ENCODE results near the gene HMGXB4. TPM values are rescaled to one million over a fixed set of nuclear protein-coding genes. Genes with fewer than 3 reads are reported as not detected.

HMGXB4 gene
- total and polyA plus RNA-seq, 9 of the 15 experiments (the other 6 are each of a cell fraction or from before 2014, with no cell fraction given) = 9.9 to 31.4 (median 24.8) TPM

GRCh38 chr22:35319244-35319985, 62.1 kb downstream of the HMGXB4 start (continued):
- TF ChIP-seq ZBTB5 (IDR thresholded peaks at IDR 0.05) = no peak

GRCh38 chr22:35322126-35322525, 64.8 kb downstream of the HMGXB4 start:
- DNase-seq (ENCODE audit: extremely low read depth in 1 of 4, low spot score in 3 of 4) (no peak), ATAC-seq (no peak), FAIRE-seq (no peak)
- CTCF ChIA-PET (ENCODE audit: low intra/inter-chr PET ratio) = no interaction called here
- no peak overlapping the region; a peak in 1 of 4 replicates for H3K9ac ChIP-seq (ENCODE audit: insufficient read depth in 1 of 2, low read depth in 2 of 2, low read length in 2 of 2)
- H3K79me2 ChIP-seq (ENCODE audit: control insufficient read depth, insufficient read depth, low read length) = no peaks in the 10 kb centered on the region
- H3K27ac ChIP-seq (ENCODE audit: extremely low read depth, low read depth, low read length) = no peak overlapping the region
- H3K36me3 ChIP-seq (ENCODE audit: control insufficient read depth, insufficient read depth, low read length) = peaks cover 18% of the 10 kb centered on the region; the same call in 1 of the 3 replicates
- H3K4me2 ChIP-seq (ENCODE audit: insufficient read depth, low read length) = no peak overlapping the region
- no peak overlapping the region for H2AFZ ChIP-seq (ENCODE audit: low read depth, low read length)
- H3K4me1 ChIP-seq (replicated peaks in 1 of 2; ENCODE audit: control insufficient read depth in 2 of 2, insufficient read depth in 2 of 2, low read length in 2 of 2) = no peaks in the 10 kb centered on the region
- WGBS (ENCODE audit: insufficient coverage, low coverage, missing lambda C conversion rate) = 88% methylated on average over 10 of the region's 10 CpGs
- no peak for TF ChIP-seq ZNF280A (IDR thresholded peaks at IDR 0.05; ENCODE audit: low read depth, partially characterized antibody)
- no peak for TF ChIP-seq MCM3 (IDR thresholded peaks at IDR 0.05)
- no peak for TF ChIP-seq ZNF197 (CRISPR knock-in tag; IDR thresholded peaks at IDR 0.05; ENCODE audit: low read depth)
- no peak for TF ChIP-seq ASH1L (IDR thresholded peaks at IDR 0.05; ENCODE audit: borderline replicate concordance, low read depth, partially characterized antibody)
- TF ChIP-seq SAP30 (IDR thresholded peaks at IDR 0.05; ENCODE audit: borderline replicate concordance, insufficient read depth, low read depth, low read length, poor library complexity, severe bottlenecking) = no peak
- no peak for TF ChIP-seq GABPB2 (CRISPR knock-in tag; conservative IDR thresholded peaks at IDR 0.05)
- TF ChIP-seq CTCFL (IDR thresholded peaks at IDR 0.05; ENCODE audit: borderline replicate concordance, insufficient read depth, low read depth, low read length, poor library complexity, severe bottlenecking) = no peak
- no peak for TF ChIP-seq TBP (optimal IDR thresholded peaks at IDR 0.05; ENCODE audit: low read depth, low read length)
- no peak for TF ChIP-seq ETV6 (IDR thresholded peaks at IDR 0.05; ENCODE audit: borderline replicate concordance in 1 of 2, low read depth in 2 of 2, low read length in 1 of 2)
- TF ChIP-seq ETV6 (CRISPR knock-in tag; IDR thresholded peaks at IDR 0.05; ENCODE audit: borderline replicate concordance) = no peak
- TF ChIP-seq ZNF408 (CRISPR knock-in tag; IDR thresholded peaks at IDR 0.05; ENCODE audit: low read depth) = no peak
- TF ChIP-seq ZKSCAN8 (CRISPR knock-in tag; IDR thresholded peaks at IDR 0.05) = no peak
- intact Hi-C loops (cut with micrococcal nuclease) (no loop called here), in situ Hi-C loops (cut with MboI) (no loop called here)
- H3K4me3 ChIP-seq = no peak overlapping the region
- no peaks in the 10 kb centered on the region for H3K9me1 ChIP-seq (ENCODE audit: control insufficient read depth, insufficient read depth, low read length)
- H3K9me3 ChIP-seq (replicated peaks; ENCODE audit: control insufficient read depth, insufficient read depth, low read depth, low read length) = no peaks in the 10 kb centered on the region
- BruUV-seq (replicated peaks) = no TSS peak
- no peaks in the 10 kb centered on the region for H3K27me3 ChIP-seq (ENCODE audit: control insufficient read depth in 2 of 2, insufficient read depth in 2 of 2, low read length in 2 of 2)
- POLR2A ChIA-PET = no interaction called here
- no peaks in the 10 kb centered on the region for H4K20me1 ChIP-seq (replicated peaks; ENCODE audit: control insufficient read depth, insufficient read depth, low read length)
